ENCODE measurements around the gene RCN2.

Gene RCN2

DNA sequence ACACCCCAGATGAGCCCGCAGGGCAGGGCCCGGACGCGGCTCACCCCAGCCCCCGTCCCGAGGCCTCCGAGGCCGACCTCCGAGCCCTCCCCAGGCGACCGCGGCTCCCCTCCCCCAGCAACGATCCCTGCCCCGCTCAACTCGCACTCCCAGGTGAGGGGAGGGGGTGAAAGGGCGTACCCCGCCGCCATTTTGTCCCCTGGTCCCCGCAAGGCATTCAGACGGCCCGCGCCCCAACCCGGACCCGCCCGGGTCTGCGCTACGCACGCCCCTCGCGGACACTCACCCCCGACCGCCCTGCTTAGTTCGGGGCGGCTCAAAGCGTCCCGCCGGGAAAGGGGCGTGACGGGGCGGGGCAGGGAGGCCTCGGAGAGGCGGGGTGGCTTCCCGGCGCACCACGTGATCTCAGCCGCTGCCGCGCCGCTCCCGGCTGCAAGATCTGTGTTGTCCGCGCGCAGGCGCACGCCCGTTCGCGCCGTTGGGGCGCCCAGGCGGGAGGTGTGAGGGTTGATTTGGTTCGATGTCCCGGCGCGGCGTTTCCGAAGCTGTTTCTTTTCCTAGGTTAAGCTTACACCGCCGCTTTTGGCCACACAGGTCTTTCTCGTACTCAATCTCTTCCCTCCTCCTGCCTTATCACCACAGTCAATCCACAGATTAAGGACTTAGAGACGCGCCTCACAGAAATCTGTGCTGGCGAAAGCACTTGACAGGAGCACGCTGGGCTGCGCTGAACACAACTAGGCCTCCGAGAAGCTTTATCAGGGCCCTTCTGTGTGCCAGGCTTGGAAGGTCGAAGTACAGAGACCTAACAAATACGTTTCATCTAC is 26.3 kb upstream of the RCN2 start, which contains the start of gene SCAPER:
SCAPER (minus strand) TSS at position 328 of the 827 bp plus-strand sequence. CDS start 21,523 bp downstream, outside the sequence.
- Histone ChIP-seq H3K36me3 (ENCODE audit: insufficient read depth, low read length) (no peaks in the 10 kb centered on the region), H3K9ac (ENCODE audit: low read length) (peak within 1 kb of the TSS; percentile 49), H3K27ac (ENCODE audit: low read depth, low read length) (peak within 1 kb of the TSS; percentile 86), H3K4me1 (ENCODE audit: insufficient read depth, low read length) (peaks cover 18% of the 10 kb centered on the region), H3K27me3 (ENCODE audit: control insufficient read depth in 1 of 2, insufficient read depth in 2 of 2, low read length in 2 of 2) (no peaks in the 10 kb centered on the region), H3K9me3 (ENCODE audit: low read length) (no peaks in the 10 kb centered on the region), H3K4me3 (ENCODE audit: low read depth in 1 of 2, low read length in 2 of 2) (peak within 1 kb of the TSS; percentile 87 to 98)

DNA sequence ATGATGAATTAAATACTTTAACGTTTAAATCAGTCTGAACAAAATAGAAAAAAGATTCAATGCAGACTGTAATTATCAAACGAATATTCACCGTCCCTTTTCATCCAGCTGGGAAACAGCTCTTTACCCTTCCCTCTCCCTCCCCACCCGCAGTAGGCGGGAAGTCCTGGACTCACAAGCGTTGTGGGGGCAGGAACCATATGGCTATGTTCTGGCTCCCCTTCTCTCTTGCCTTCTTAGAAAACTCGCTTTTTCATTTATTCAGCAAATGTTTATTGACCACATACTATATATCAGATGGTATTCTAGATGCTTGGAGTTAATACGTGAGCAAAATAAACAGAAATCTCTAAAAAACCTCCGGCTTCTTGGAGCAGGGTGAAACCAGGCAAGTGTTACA is 25.7 kb upstream of the RCN2 start:
- Histone ChIP-seq H3K9ac (ENCODE audit: low read length) (peak overlapping the region; percentile 49), H3K36me3 (ENCODE audit: insufficient read depth, low read length) (no peaks in the 10 kb centered on the region), H3K9me3 (ENCODE audit: low read length) (no peaks in the 10 kb centered on the region), H3K4me1 (ENCODE audit: insufficient read depth, low read length) (peaks cover 18% of the 10 kb centered on the region), H3K27me3 (ENCODE audit: control insufficient read depth in 1 of 2, insufficient read depth in 2 of 2, low read length in 2 of 2) (no peaks in the 10 kb centered on the region), H3K4me3 (ENCODE audit: low read depth in 1 of 2, low read length in 2 of 2) (peak overlapping the region; percentile 71 to 87), H3K27ac (ENCODE audit: low read depth, low read length) (peak overlapping the region; percentile 86)

GRCh38 chr15:76912430-76912829 is 19.1 kb upstream of the RCN2 start:
- no peak overlapping the region for H3K27ac ChIP-seq (ENCODE audit: low read depth, low read length)
- H3K36me3 ChIP-seq (ENCODE audit: insufficient read depth, low read length): no peaks in the 10 kb centered on the region
- H3K9ac ChIP-seq (ENCODE audit: low read length): no peak overlapping the region
- H3K4me1 ChIP-seq (ENCODE audit: insufficient read depth, low read length): no peaks in the 10 kb centered on the region
- H3K4me3 ChIP-seq (ENCODE audit: low read depth in 1 of 2, low read length in 2 of 2): no peak overlapping the region
- no peaks in the 10 kb centered on the region for H3K27me3 ChIP-seq (ENCODE audit: control insufficient read depth in 1 of 2, insufficient read depth in 2 of 2, low read length in 2 of 2)
- no peaks in the 10 kb centered on the region for H3K9me3 ChIP-seq (ENCODE audit: low read length)

DNA sequence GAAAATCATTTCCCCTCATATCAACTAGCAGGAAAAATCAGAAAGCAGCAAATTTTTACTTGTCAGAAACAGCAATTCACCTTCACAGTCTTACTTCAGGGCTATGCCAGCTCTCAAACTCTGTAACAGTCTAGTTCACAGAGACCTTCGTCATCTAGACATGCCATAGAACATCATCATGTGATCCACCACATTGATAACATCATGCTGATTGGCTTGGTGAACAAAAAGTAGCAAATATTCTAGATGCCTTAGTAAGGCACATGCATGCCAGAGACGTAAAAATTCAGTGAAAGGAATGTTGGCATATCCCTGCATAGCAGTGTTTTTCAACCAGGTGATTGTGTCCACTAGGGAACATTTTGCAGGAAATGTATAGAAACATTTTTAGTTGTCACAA is 17.8 kb upstream of the RCN2 start:
- H3K4me1 ChIP-seq (ENCODE audit: insufficient read depth, low read length): no peaks in the 10 kb centered on the region
- no peak overlapping the region for H3K27ac ChIP-seq (ENCODE audit: low read depth, low read length)
- H3K4me3 ChIP-seq (ENCODE audit: low read depth in 1 of 2, low read length in 2 of 2): no peak overlapping the region
- H3K9ac ChIP-seq (ENCODE audit: low read length): no peak overlapping the region
- H3K36me3 ChIP-seq (ENCODE audit: insufficient read depth, low read length): no peaks in the 10 kb centered on the region
- H3K9me3 ChIP-seq (ENCODE audit: low read length): no peaks in the 10 kb centered on the region
- H3K27me3 ChIP-seq (ENCODE audit: control insufficient read depth in 1 of 2, insufficient read depth in 2 of 2, low read length in 2 of 2): no peaks in the 10 kb centered on the region

DNA sequence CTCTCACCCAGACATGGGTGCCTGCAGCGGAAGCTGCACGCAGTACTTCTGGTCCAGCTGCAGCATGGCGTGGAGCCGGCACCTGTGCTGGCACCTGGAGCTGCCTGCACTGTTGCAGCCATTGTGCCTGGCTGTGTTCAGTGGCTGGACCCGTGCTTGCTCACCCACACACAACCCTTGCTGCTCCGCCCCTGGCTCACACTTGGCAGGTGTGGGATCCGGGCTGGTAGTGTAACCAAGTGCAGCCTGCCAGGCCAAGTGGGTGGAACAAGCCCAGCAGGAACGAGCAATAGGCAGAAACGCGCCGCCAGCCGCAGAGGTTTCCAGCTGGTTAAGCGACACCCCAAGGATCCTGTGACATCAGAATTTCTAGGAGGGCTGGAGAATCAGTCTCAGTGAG is 15.2 kb upstream of the RCN2 start:
- Histone ChIP-seq H3K4me1 (ENCODE audit: insufficient read depth, low read length) (no peaks in the 10 kb centered on the region), H3K36me3 (ENCODE audit: insufficient read depth, low read length) (no peaks in the 10 kb centered on the region), H3K4me3 (ENCODE audit: low read depth in 1 of 2, low read length in 2 of 2) (no peak overlapping the region), H3K27me3 (ENCODE audit: control insufficient read depth in 1 of 2, insufficient read depth in 2 of 2, low read length in 2 of 2) (no peaks in the 10 kb centered on the region), H3K9me3 (ENCODE audit: low read length) (no peaks in the 10 kb centered on the region), H3K9ac (ENCODE audit: low read length) (no peak overlapping the region), H3K27ac (ENCODE audit: low read depth, low read length) (no peak overlapping the region)

DNA sequence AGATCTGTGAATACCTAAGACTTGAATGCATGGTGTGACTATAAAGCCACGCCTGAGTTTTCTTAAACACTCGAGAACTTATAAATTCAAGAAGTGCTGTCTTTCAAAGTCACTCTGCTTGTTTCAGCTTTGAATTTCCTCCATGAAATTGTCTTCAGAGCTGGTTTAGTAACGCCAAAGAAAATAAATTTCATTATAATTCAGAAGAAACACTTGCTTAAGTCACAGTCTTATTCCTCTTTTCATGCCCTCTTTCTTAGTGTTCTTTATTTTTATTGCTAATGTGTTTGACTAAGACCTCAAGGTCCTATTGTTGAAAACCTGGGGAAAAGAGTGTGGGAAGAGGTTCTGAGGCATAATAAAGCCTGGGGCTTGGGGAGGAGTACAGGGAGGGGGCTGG is 3.3 kb upstream of the RCN2 start:
- H3K27me3 ChIP-seq (ENCODE audit: control insufficient read depth in 1 of 2, insufficient read depth in 2 of 2, low read length in 2 of 2): no peaks in the 10 kb centered on the region
- no peaks in the 10 kb centered on the region for H3K9me3 ChIP-seq (ENCODE audit: low read length)
- H3K4me3 ChIP-seq (ENCODE audit: low read depth in 1 of 2, low read length in 2 of 2): no peak overlapping the region
- no peak overlapping the region for H3K9ac ChIP-seq (ENCODE audit: low read length)
- H3K4me1 ChIP-seq (ENCODE audit: insufficient read depth, low read length): peaks cover 18% of the 10 kb centered on the region
- H3K36me3 ChIP-seq (ENCODE audit: insufficient read depth, low read length): no peaks in the 10 kb centered on the region
- H3K27ac ChIP-seq (ENCODE audit: low read depth, low read length): no peak overlapping the region

- Histone ChIP-seq H3K4me1 (ENCODE audit: insufficient read depth, low read length) (peaks cover 18% of the 10 kb centered on the region), H3K36me3 (ENCODE audit: insufficient read depth, low read length) (no peaks in the 10 kb centered on the region), H3K27me3 (ENCODE audit: control insufficient read depth in 1 of 2, insufficient read depth in 2 of 2, low read length in 2 of 2) (no peaks in the 10 kb centered on the region), H3K9ac (ENCODE audit: low read length) (no peak overlapping the region), H3K4me3 (ENCODE audit: low read depth in 1 of 2, low read length in 2 of 2) (no peak overlapping the region), H3K9me3 (ENCODE audit: low read length) (no peaks in the 10 kb centered on the region), H3K27ac (ENCODE audit: low read depth, low read length) (no peak overlapping the region)
Measured at GRCh38 chr15:76929011-76929760, 2.4 kb upstream of the RCN2 start.

DNA sequence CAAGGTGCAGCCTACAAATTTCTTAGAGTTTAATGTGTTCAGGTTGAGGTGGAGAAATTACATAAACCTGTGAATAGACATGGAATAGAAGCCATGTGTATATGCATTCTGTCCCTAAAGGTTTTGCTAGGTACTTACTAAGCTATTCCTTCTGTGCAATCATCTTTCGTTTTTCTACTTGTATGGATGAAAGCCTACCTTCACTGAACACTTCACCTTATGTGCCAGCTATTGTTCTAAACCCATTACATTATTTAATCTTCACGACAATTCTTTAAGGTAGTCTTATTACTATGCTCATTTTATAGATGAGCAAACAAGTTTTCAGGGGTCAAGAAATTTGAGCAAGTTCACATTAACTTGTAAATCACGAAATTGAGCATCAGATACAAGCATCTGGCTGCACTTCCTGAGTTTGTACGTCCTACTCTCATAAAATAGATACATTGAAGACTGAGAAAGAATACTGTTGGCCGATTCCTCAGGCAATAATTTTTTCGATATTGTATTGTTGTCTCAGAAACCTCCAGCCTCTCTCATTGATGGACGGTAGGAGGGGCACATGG is 635 bp upstream of the RCN2 start:
- Histone ChIP-seq H3K27ac (ENCODE audit: low read depth, low read length) (peak overlapping the region; percentile 40), H3K4me1 (ENCODE audit: insufficient read depth, low read length) (peaks cover 18% of the 10 kb centered on the region), H3K9ac (ENCODE audit: low read length) (peak overlapping the region; percentile 70), H3K4me3 (ENCODE audit: low read depth in 1 of 2, low read length in 2 of 2) (peak overlapping the region in 1 of 2 donors; percentile 76), H3K27me3 (ENCODE audit: control insufficient read depth in 1 of 2, insufficient read depth in 2 of 2, low read length in 2 of 2) (no peaks in the 10 kb centered on the region), H3K9me3 (ENCODE audit: low read length) (no peaks in the 10 kb centered on the region), H3K36me3 (ENCODE audit: insufficient read depth, low read length) (no peaks in the 10 kb centered on the region)

DNA sequence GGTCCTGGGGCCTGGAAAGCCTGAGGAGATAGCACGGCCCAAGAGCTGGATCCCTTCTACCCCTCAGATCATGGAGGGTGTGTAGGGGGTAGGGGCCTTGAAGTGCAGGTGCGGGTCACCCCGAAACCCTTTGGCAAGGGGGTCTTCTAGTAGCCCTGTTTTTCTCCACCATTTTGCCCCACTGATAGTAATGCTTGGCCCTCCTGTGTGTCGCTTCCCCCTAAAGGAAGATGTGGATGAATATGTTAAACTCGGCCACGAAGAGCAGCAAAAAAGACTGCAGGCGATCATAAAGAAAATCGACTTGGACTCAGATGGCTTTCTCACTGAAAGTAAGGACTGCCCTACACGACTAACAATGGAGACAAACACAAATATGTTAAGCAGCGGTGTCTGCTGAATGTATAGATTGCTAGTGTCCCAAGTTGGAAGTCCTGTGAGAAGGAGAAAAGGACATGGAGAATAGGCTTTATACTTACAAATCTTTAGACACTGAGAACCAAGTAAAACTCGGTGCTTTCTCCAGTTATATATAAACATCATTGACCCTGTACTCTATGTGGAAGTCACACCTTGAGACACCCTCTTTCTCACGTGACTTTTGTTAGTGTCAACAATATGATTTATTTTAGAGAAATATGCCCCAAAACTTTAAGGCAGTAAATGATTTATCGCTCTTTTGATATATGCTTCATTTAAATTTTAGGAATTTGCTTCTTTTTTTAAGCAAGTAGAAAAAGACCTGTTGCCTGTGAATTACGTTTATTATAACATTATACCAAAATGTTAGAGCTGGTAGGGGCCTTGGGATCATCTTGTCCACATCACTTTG is 802 bp downstream of the RCN2 start:
- Histone ChIP-seq H3K27me3 (ENCODE audit: control insufficient read depth in 1 of 2, insufficient read depth in 2 of 2, low read length in 2 of 2) (no peaks in the 10 kb centered on the region), H3K36me3 (ENCODE audit: insufficient read depth, low read length) (no peaks in the 10 kb centered on the region), H3K9ac (ENCODE audit: low read length) (peak overlapping the region; percentile 34), H3K27ac (ENCODE audit: low read depth, low read length) (peak overlapping the region; percentile 48), H3K4me1 (ENCODE audit: insufficient read depth, low read length) (peaks cover 18% of the 10 kb centered on the region), H3K9me3 (ENCODE audit: low read length) (no peaks in the 10 kb centered on the region), H3K4me3 (ENCODE audit: low read depth in 1 of 2, low read length in 2 of 2) (peak overlapping the region; percentile 51 to 76)

- Histone ChIP-seq H3K4me3 (ENCODE audit: low read depth in 1 of 2, low read length in 2 of 2) (no peak overlapping the region), H3K4me1 (ENCODE audit: insufficient read depth, low read length) (peaks cover 17% of the 10 kb centered on the region), H3K36me3 (ENCODE audit: insufficient read depth, low read length) (peaks cover 7% of the 10 kb centered on the region), H3K9ac (ENCODE audit: low read length) (no peak overlapping the region), H3K27me3 (ENCODE audit: control insufficient read depth in 1 of 2, insufficient read depth in 2 of 2, low read length in 2 of 2) (no peaks in the 10 kb centered on the region), H3K9me3 (ENCODE audit: low read length) (no peaks in the 10 kb centered on the region), H3K27ac (ENCODE audit: low read depth, low read length) (no peak overlapping the region)
Measured at GRCh38 chr15:76935620-76936019, 4.1 kb downstream of the RCN2 start.

- peaks cover 7% of the 10 kb centered on the region for H3K36me3 ChIP-seq (ENCODE audit: insufficient read depth, low read length)
- peaks cover 11% of the 10 kb centered on the region for H3K4me1 ChIP-seq (ENCODE audit: insufficient read depth, low read length)
- H3K9me3 ChIP-seq (ENCODE audit: low read length): no peaks in the 10 kb centered on the region
- H3K27ac ChIP-seq (ENCODE audit: low read depth, low read length): no peak overlapping the region
- no peak overlapping the region for H3K9ac ChIP-seq (ENCODE audit: low read length)
- H3K4me3 ChIP-seq (ENCODE audit: low read depth in 1 of 2, low read length in 2 of 2): no peak overlapping the region
- H3K27me3 ChIP-seq (ENCODE audit: control insufficient read depth in 1 of 2, insufficient read depth in 2 of 2, low read length in 2 of 2): no peaks in the 10 kb centered on the region
Measured at GRCh38 chr15:76936671-76937070, 5.1 kb downstream of the RCN2 start.

Data from muscle layer of colon (tissue), 2 donors.